M059J (cell line): Measurements from ENCODE around the gene SCRG1. TPM values are rescaled to one million over a fixed set of nuclear protein-coding genes. Genes with fewer than 3 reads are reported as not detected.
A peak's percentile ranks its signal among the peaks of the same experiment; 100 is the strongest.

ENCODE experiments used
- DNase-seq: peaks from one replicate; pipeline ENCODE4 v3.0.0-alpha.2; 2012; ENCODE audit warnings: low read depth
- total RNA-seq: library from RNA; depleted of rRNA; stranded (reverse); fragments of >200 nt; shearing (Covaris generic); gene quantifications from 2 replicates; pipeline ENCODE4 v1.2.3, GENCODE V29; 2014; rRNA removed

Gene SCRG1
- total RNA-seq: not detected in 2 replicates

GRCh38 chr4:173398779-173399415 lies at the start of gene SCRG1:
SCRG1 (minus strand) TSS chr4:173399116; CDS start chr4:173391414, 7,702 bp downstream.
- no peak for DNase-seq

- peak; percentile 31 for DNase-seq
Measured at GRCh38 chr4:173448103-173448502, 49.2 kb upstream of the SCRG1 start.

GRCh38 chr4:173446416-173446815 lies 47.5 kb upstream of the SCRG1 start:
- DNase-seq: no peak

- no peak for DNase-seq
Measured at GRCh38 chr4:173443121-173443520, 44.2 kb upstream of the SCRG1 start.

GRCh38 chr4:173442223-173442932 lies 43.5 kb upstream of the SCRG1 start:
- no peak for DNase-seq

- DNase-seq: no peak
Measured at GRCh38 chr4:173440888-173441287, 42.0 kb upstream of the SCRG1 start.

GRCh38 chr4:173436771-173437265 lies 37.9 kb upstream of the SCRG1 start:
- DNase-seq: no peak

GRCh38 chr4:173436149-173436579 lies 37.2 kb upstream of the SCRG1 start:
- peak; percentile 30 for DNase-seq

- DNase-seq: no peak
Measured at GRCh38 chr4:173434231-173434630, 35.3 kb upstream of the SCRG1 start.

GRCh38 chr4:173433447-173433846 lies 34.5 kb upstream of the SCRG1 start:
- no peak for DNase-seq

GRCh38 chr4:173432430-173432829 lies 33.5 kb upstream of the SCRG1 start:
- DNase-seq: no peak

GRCh38 chr4:173426064-173426463 lies 27.1 kb upstream of the SCRG1 start:
- no peak for DNase-seq

- peak; percentile 74 for DNase-seq
Measured at GRCh38 chr4:173424899-173425805, 26.2 kb upstream of the SCRG1 start.

GRCh38 chr4:173420801-173421200 lies 21.9 kb upstream of the SCRG1 start:
- peak; percentile 7 for DNase-seq

GRCh38 chr4:173420324-173420752 lies 21.4 kb upstream of the SCRG1 start:
- peak; percentile 28 for DNase-seq

GRCh38 chr4:173418639-173419038 lies 19.7 kb upstream of the SCRG1 start:
- DNase-seq: no peak

- peak; percentile 42 for DNase-seq
Measured at GRCh38 chr4:173417833-173418232, 18.9 kb upstream of the SCRG1 start.

- DNase-seq: no peak
Measured at GRCh38 chr4:173415885-173416653, 17.2 kb upstream of the SCRG1 start.

GRCh38 chr4:173415092-173415491 lies 16.2 kb upstream of the SCRG1 start:
- peak; percentile 27 for DNase-seq

GRCh38 chr4:173414456-173414855 lies 15.5 kb upstream of the SCRG1 start:
- no peak for DNase-seq

GRCh38 chr4:173413036-173413435 lies 14.1 kb upstream of the SCRG1 start:
- no peak for DNase-seq
